HL-60 (cell line): ENCODE data around the gene SORCS2.

Experiments used
- DNase-seq, 2 experiments: peaks; one replicate each; pipeline ENCODE4 v3.0.0-alpha.2; 2010 to 2020; ENCODE audit warnings: low read depth in 1 of 2, low spot score in 1 of 2
- H3K27ac ChIP-seq: fragments of 250-450 bp; sonication (Bioruptor Pico); replicated peaks from 2 replicates; pipeline ENCODE4 v1.5.1; 2020; ENCODE audit warnings: mild to moderate bottlenecking, moderate library complexity
- H3K27me3 ChIP-seq: fragments of 250-450 bp; sonication (Bioruptor Pico); 2 replicates; pipeline ENCODE4 v1.5.1; 2021; ENCODE audit warnings: mild to moderate bottlenecking, moderate library complexity; ENCODE audit not compliant: insufficient read depth, poor library complexity, severe bottlenecking
- H3K4me3 ChIP-seq: replicated peaks from 2 replicates; pipeline ENCODE4 v1.5.1; 2011; ENCODE audit warnings: mild to moderate bottlenecking, control low read depth, low read length; ENCODE audit not compliant: insufficient read depth
- GABPA ChIP-seq: IDR thresholded peaks from 2 replicates; pipeline ENCODE4 v1.6.1; 2012; ENCODE audit warnings: low read depth
- POLR2AphosphoS5 ChIP-seq: IDR thresholded peaks from 2 replicates; pipeline ENCODE4 v1.6.1; 2012; ENCODE audit warnings: low read depth
- SPI1 ChIP-seq: IDR thresholded peaks from 2 replicates; pipeline ENCODE4 v1.6.1; 2012; ENCODE audit warnings: low read depth, mild to moderate bottlenecking, borderline replicate concordance
- TF ChIP-seq, protein P1 (sequence below): IDR thresholded peaks from 2 replicates; pipeline ENCODE4 v1.6.1; 2012; ENCODE audit warnings: low read depth; ENCODE audit not compliant: insufficient replicate concordance
- TF ChIP-seq, protein P2 (sequence below): IDR thresholded peaks from one replicate; pipeline ENCODE4 v1.5.1; 2011; ENCODE audit warnings: low read length, control low read depth, inconsistent platforms; ENCODE audit not compliant: insufficient read depth

The SORCS2 gene

DNA sequence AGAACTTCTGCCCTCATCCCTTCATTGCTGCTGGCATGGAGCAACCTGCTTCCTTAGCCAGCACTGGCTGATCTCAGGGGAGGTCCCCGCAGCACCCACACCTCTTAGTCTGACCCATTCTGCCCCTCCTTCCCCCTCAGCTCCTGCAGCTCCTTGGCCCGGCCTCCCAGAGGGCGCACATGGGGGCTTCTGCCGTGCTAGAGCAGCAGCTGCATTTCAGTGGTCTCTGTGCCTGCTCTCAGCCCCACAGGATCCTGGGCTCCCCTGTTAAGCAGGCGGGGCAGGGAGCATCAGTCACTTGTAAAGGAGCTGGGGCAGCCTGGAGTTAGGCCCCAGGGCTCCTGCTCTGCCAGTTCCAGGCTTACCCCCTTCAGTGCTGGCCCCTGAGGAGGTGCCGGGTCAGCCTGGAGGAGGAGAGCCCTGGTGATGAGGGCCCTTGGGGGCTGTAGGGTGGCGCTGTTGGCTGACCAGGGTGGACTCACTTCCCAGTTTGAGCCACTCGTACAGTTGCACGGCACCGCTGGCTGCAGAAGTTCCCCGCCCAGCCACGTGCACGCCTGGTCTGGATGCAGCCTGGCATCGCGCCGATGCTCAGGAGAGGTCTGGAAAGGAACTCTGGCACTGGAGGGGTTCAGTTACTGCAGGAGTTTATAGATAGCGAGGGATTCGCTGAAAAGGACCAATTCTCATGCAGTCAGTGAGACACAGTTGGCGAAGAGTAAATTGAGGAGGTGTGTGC, 327.5 kb downstream of the SORCS2 start:
- Histone ChIP-seq H3K27me3 (peaks cover 5% of the 10 kb centered on the region), H3K4me3 (no peak overlapping the region), H3K27ac (no peak overlapping the region)
- no peak for DNase-seq
- TF ChIP-seq, protein P1, sequence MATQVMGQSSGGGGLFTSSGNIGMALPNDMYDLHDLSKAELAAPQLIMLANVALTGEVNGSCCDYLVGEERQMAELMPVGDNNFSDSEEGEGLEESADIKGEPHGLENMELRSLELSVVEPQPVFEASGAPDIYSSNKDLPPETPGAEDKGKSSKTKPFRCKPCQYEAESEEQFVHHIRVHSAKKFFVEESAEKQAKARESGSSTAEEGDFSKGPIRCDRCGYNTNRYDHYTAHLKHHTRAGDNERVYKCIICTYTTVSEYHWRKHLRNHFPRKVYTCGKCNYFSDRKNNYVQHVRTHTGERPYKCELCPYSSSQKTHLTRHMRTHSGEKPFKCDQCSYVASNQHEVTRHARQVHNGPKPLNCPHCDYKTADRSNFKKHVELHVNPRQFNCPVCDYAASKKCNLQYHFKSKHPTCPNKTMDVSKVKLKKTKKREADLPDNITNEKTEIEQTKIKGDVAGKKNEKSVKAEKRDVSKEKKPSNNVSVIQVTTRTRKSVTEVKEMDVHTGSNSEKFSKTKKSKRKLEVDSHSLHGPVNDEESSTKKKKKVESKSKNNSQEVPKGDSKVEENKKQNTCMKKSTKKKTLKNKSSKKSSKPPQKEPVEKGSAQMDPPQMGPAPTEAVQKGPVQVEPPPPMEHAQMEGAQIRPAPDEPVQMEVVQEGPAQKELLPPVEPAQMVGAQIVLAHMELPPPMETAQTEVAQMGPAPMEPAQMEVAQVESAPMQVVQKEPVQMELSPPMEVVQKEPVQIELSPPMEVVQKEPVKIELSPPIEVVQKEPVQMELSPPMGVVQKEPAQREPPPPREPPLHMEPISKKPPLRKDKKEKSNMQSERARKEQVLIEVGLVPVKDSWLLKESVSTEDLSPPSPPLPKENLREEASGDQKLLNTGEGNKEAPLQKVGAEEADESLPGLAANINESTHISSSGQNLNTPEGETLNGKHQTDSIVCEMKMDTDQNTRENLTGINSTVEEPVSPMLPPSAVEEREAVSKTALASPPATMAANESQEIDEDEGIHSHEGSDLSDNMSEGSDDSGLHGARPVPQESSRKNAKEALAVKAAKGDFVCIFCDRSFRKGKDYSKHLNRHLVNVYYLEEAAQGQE: no peak
- TF ChIP-seq POLR2AphosphoS5: no peak
- no peak for TF ChIP-seq SPI1
- TF ChIP-seq, protein P2, sequence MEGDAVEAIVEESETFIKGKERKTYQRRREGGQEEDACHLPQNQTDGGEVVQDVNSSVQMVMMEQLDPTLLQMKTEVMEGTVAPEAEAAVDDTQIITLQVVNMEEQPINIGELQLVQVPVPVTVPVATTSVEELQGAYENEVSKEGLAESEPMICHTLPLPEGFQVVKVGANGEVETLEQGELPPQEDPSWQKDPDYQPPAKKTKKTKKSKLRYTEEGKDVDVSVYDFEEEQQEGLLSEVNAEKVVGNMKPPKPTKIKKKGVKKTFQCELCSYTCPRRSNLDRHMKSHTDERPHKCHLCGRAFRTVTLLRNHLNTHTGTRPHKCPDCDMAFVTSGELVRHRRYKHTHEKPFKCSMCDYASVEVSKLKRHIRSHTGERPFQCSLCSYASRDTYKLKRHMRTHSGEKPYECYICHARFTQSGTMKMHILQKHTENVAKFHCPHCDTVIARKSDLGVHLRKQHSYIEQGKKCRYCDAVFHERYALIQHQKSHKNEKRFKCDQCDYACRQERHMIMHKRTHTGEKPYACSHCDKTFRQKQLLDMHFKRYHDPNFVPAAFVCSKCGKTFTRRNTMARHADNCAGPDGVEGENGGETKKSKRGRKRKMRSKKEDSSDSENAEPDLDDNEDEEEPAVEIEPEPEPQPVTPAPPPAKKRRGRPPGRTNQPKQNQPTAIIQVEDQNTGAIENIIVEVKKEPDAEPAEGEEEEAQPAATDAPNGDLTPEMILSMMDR: no peak
- TF ChIP-seq GABPA: no peak

DNA sequence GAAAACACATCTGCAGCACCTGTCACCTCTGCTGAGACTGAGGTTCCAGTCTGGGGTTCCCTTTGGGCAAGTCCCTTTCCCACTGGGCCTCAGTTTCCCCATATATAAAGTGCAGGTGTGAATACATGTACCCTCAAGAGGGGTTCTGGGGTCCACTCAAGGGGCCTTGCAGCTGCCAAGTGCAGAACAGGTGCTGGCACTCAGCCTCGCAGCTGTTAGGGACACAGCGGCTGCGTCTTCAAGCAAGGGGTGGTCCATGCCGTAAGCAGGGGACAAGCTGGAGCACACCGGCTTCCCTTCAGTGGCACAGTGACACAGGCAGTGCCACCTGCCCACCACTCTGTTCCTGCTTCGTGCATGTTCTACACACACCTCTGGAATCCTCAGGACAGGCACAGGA, 329.3 kb downstream of the SORCS2 start:
- H3K4me3 ChIP-seq: no peak overlapping the region
- no peak overlapping the region for H3K27ac ChIP-seq
- peaks cover 6% of the 10 kb centered on the region for H3K27me3 ChIP-seq
- TF ChIP-seq POLR2AphosphoS5: no peak
- TF ChIP-seq SPI1: no peak
- DNase-seq: no peak

DNA sequence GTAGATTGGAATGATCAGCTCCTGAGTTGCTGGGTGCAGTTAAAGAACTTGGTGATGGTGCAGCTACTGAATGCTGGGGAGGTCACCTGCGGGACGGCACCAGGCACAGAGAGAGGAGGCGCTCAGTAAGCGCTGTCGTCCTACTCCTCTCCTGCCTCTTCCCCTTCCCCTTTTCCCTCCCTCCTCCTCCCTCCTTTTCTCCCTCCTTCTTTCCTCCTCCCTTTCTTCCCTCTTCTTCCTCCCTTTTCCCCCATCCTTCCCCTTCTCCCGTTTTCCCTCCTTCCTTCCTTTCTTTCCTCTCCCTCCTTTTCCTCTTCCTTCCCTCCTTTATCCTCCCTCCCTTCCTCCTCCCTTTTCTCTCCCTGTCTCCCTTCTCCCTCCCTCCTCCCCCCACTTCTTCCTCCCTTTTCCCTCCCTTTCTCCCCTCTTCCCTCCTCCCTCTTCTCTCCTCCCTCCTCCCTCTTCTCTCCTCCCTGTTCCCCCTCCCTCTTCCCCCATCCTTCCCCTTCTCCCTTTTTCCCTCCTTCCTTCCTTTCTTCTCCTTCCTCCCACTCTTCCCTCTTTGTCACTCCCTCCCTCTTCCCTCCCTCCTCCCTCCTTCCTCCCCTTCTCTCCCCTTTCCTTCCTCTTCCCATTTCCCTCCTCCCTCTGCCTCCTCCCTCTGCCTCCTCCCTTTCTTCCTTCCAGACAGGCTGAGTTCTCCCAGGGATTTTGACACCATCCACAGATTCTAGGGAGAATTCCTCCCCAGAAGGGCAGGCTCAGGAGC, 330.3 kb downstream of the SORCS2 start:
- Histone ChIP-seq H3K27me3 (peaks cover 6% of the 10 kb centered on the region), H3K27ac (no peak overlapping the region), H3K4me3 (no peak overlapping the region)
- no peak for DNase-seq
- TF ChIP-seq, protein P2: no peak
- TF ChIP-seq POLR2AphosphoS5 (no peak), SPI1 (no peak), GABPA (no peak)
- TF ChIP-seq, protein P1: no peak

DNA sequence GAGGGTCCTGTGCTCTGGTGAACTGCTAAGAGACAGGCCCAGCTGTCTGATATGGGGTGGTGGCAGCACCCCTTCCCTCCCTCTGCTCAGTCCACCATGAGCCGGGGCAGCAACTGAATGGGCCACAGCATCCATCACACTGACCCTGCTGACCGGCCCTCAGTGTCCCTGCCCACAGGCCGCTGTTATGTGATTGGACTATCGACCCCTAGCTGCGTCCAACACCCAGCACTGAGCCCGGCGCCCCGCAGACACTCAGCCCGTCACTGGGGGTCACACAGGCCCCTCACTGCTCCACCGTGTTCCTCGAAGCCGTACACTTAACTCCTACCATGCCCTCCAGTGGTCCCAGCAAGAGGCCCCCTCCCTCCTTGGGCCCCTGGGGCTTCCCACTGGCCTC, 331.2 kb downstream of the SORCS2 start:
- no peak for DNase-seq
- TF ChIP-seq POLR2AphosphoS5 (no peak), SPI1 (no peak), GABPA (no peak)
- TF ChIP-seq, protein P1: no peak
- TF ChIP-seq, protein P2: no peak
- peaks cover 6% of the 10 kb centered on the region for H3K27me3 ChIP-seq
- H3K4me3 ChIP-seq: no peak overlapping the region
- no peak overlapping the region for H3K27ac ChIP-seq
